Lower lobe of right lung (tissue), 2 donors: Measurements from ENCODE around the gene VPS45. TPM values are rescaled to one million over a fixed set of nuclear protein-coding genes. Genes with fewer than 3 reads are reported as not detected.
"Not testable (repeated sequence)": the region's sequence is repeated elsewhere in the genome, so short reads cannot be mapped to it uniquely, and the experiment has no call there.

Source experiments
- ATAC-seq, 2 donors: fragments of 200-7000 bp; cut with Tn5 transposase; one replicate each; pipeline ENCODE4 v1.9.1; 2020 to 2022; ENCODE audit warnings: mild to moderate bottlenecking in 2 of 2, moderate library complexity in 2 of 2
- DNase-seq: peaks from one replicate; pipeline ENCODE4 v3.0.0-alpha.2; 2020
- H3K27ac ChIP-seq: fragments of 200-600 bp; one replicate; pipeline ENCODE4 v1.8.0; 2022
- H3K27me3 ChIP-seq: fragments of 200-600 bp; one replicate; pipeline ENCODE4 v1.8.0; 2022; ENCODE audit warnings: low read depth
- H3K36me3 ChIP-seq: fragments of 200-600 bp; one replicate; pipeline ENCODE4 v1.8.0; 2022; ENCODE audit warnings: mild to moderate bottlenecking
- H3K4me1 ChIP-seq: fragments of 200-600 bp; one replicate; pipeline ENCODE4 v1.8.0; 2022
- H3K4me3 ChIP-seq: fragments of 200-600 bp; one replicate; pipeline ENCODE4 v1.8.0; 2022; ENCODE audit warnings: mild to moderate bottlenecking
- H3K9me3 ChIP-seq: fragments of 200-600 bp; one replicate; pipeline ENCODE4 v1.8.0; 2022
- CTCF ChIP-seq: fragments of 200-600 bp; IDR thresholded peaks from one replicate; pipeline ENCODE4 v1.8.0; 2022; ENCODE audit warnings: antibody characterized with exemption, mild to moderate bottlenecking
- intact Hi-C: fragments of 100-400 bp; cut with DNase I; formaldehyde crosslinking; loops from one replicate; pipeline ENCODE4 v1.11.0; 2022
- total RNA-seq: library from RNA; stranded (reverse); fragmentation: NEBNext Ultra II Directional; extraction: Animal tissue kit (Norgen Biotek cat#: 25700); gene quantifications from one replicate; pipeline ENCODE4 v1.2.1, GENCODE V29; 2021
- donor health status: DM: no; HTN: yes; CAD: no; lungs with severe emphysema.

Gene VPS45
- total RNA-seq, 1 donor from 2014 or later = 36.1 TPM

- Histone ChIP-seq H3K4me1 (no peaks in the 10 kb centered on the region), H3K27ac (no peak overlapping the region), H3K4me3 (no peak overlapping the region), H3K9me3 (no peaks in the 10 kb centered on the region), H3K27me3 (no peaks in the 10 kb centered on the region), H3K36me3 (no peaks in the 10 kb centered on the region)
- DNase-seq (no peak), ATAC-seq (no peak)
- intact Hi-C loops = no loop called here
- no peak for TF ChIP-seq CTCF
Measured at GRCh38 chr1:150126811-150127210, 59.2 kb downstream of the VPS45 start.

GRCh38 chr1:150127464-150127863 is 59.9 kb downstream of the VPS45 start:
- Histone ChIP-seq H3K36me3 (no peaks in the 10 kb centered on the region), H3K9me3 (no peaks in the 10 kb centered on the region), H3K27me3 (no peaks in the 10 kb centered on the region), H3K4me3 (no peak overlapping the region), H3K27ac (no peak overlapping the region), H3K4me1 (no peaks in the 10 kb centered on the region)
- intact Hi-C loops = no loop called here
- no peak for ATAC-seq
- DNase-seq = no peak
- TF ChIP-seq CTCF = no peak

- Histone ChIP-seq H3K36me3 (no peaks in the 10 kb centered on the region), H3K27ac (no peak overlapping the region), H3K9me3 (no peaks in the 10 kb centered on the region), H3K4me3 (no peak overlapping the region), H3K4me1 (no peaks in the 10 kb centered on the region), H3K27me3 (no peaks in the 10 kb centered on the region)
- intact Hi-C loops = no loop called here
- no peak for TF ChIP-seq CTCF
- ATAC-seq (no peak), DNase-seq (no peak)
Measured at GRCh38 chr1:150127868-150128267, 60.3 kb downstream of the VPS45 start.

- Histone ChIP-seq H3K27me3 (no peaks in the 10 kb centered on the region), H3K4me3 (no peak overlapping the region), H3K27ac (no peak overlapping the region), H3K9me3 (no peaks in the 10 kb centered on the region), H3K4me1 (no peaks in the 10 kb centered on the region), H3K36me3 (no peaks in the 10 kb centered on the region)
- ATAC-seq = no peak
- intact Hi-C loops = no loop called here
- no peak for DNase-seq
- no peak for TF ChIP-seq CTCF
Measured at GRCh38 chr1:150132372-150132771, 64.8 kb downstream of the VPS45 start.

GRCh38 chr1:150134537-150134936 is 67.0 kb downstream of the VPS45 start:
- Histone ChIP-seq H3K27me3 (no peaks in the 10 kb centered on the region), H3K27ac (no peak overlapping the region), H3K9me3 (no peaks in the 10 kb centered on the region), H3K36me3 (no peaks in the 10 kb centered on the region), H3K4me1 (no peaks in the 10 kb centered on the region), H3K4me3 (no peak overlapping the region)
- TF ChIP-seq CTCF = no peak
- intact Hi-C loops = no loop called here
- no peak for ATAC-seq
- DNase-seq = no peak

GRCh38 chr1:150135400-150135799 is 67.8 kb downstream of the VPS45 start:
- H3K27ac ChIP-seq, H3K4me3 ChIP-seq, H3K4me1 ChIP-seq, H3K36me3 ChIP-seq, H3K27me3 ChIP-seq, ATAC-seq, DNase-seq, H3K9me3 ChIP-seq, intact Hi-C loops: not testable (repeated sequence)
